Measurements from ENCODE around the gene FAM174C. TPM values are rescaled to one million over a fixed set of nuclear protein-coding genes. Genes with fewer than 3 reads are reported as not detected.
A peak's percentile ranks its signal among the peaks of the same experiment; 100 is the strongest.

FAM174C gene
- total RNA-seq, 2 experiments from 2014 or later, result 44.5 to 48.3 TPM

- peak; percentile 47 for ATAC-seq (ENCODE audit: low read depth)
- no peaks in the 10 kb centered on the region for H3K4me1 Mint-ChIP-seq
- no peak overlapping the region for H3K4me3 Mint-ChIP-seq
- no peaks in the 10 kb centered on the region for H3K36me3 Mint-ChIP-seq
- peaks cover 31% of the 10 kb centered on the region for H3K27me3 Mint-ChIP-seq
- POLR2A ChIA-PET, result no interaction called here
- DNase-seq, result no peak
- no peak overlapping the region for H3K27ac Mint-ChIP-seq
- no peaks in the 10 kb centered on the region for H3K9me3 Mint-ChIP-seq
Observed at GRCh38 chr19:1324806-1325567, 49.7 kb downstream of the FAM174C start.

DNA sequence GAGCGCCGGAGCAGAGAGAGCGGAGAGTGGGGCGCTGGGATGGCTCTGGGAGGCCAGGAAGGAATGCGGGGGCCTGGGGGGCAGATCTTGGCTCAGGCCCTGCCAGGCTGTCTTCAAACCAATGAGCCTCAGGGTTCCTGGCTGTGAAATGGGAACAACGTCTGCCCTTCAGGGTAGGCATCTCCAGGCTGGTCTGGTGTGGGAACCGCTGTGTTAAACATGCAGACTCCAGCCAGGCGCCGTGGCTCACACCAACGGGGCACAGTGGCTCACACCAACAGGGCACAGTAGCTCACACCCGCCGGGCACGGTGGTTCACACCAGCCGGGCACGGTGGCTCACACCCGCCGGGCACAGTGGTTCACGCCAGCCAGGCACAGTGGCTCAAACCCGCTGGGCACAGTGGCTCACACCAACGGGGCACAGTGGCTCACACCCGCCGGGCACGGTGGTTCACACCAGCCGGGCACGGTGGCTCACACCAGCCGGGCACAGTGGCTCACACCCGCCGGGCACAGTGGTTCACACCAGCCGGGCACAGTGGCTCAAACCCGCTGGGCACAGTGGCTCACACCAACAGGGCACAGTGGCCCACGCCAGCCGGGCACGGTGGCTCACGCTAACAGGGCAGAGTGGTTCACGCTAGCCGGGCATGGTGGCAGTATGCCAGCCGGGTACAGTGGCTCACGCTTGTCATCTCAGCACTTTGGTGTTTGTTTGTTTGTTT lies 50.4 kb downstream of the FAM174C start:
- DNase-seq, result no peak
- Mint-ChIP-seq H3K36me3 (no peaks in the 10 kb centered on the region), H3K9me3 (no peaks in the 10 kb centered on the region), H3K4me3 (no peak overlapping the region), H3K27ac (no peak overlapping the region), H3K27me3 (peaks cover 29% of the 10 kb centered on the region), H3K4me1 (no peaks in the 10 kb centered on the region)
- no peak for ATAC-seq (ENCODE audit: low read depth)
- POLR2A ChIA-PET, result no interaction called here

GRCh38 chr19:1327125-1327524 lies 51.8 kb downstream of the FAM174C start:
- Mint-ChIP-seq H3K27ac (no peak overlapping the region), H3K9me3 (no peaks in the 10 kb centered on the region), H3K36me3 (no peaks in the 10 kb centered on the region), H3K27me3 (peaks cover 29% of the 10 kb centered on the region), H3K4me1 (no peaks in the 10 kb centered on the region), H3K4me3 (no peak overlapping the region)
- no peak for ATAC-seq (ENCODE audit: low read depth)
- POLR2A ChIA-PET, result interaction anchor here (0.7 kb wide), 1 partner anchor 58 kb away, joined by 4 read pairs; the partner anchor contains the start of gene CIRBP
- DNase-seq, result no peak

Other genes starting within 250 kb of the FAM174C start
- 100 to 1,000 TPM; 340 to 353 TPM for gene CNN2, start 248.9 kb upstream of the FAM174C start, total RNA-seq
- 100 to 1,000 TPM; 145 to 146 TPM for gene ABCA7, start 235.4 kb upstream of the FAM174C start, total RNA-seq
- gene ARHGAP45, start 208.4 kb upstream of the FAM174C start, total RNA-seq, result 100 to 1,000 TPM; 576 to 581 TPM
- gene POLR2E, start 180.2 kb upstream of the FAM174C start, total RNA-seq, result 100 to 1,000 TPM; 142 to 163 TPM
- gene GPX4, start 171.5 kb upstream of the FAM174C start, total RNA-seq, result 100 to 1,000 TPM; 194 to 206 TPM
- gene SBNO2, start 101.3 kb upstream of the FAM174C start, total RNA-seq, result 10 to 100 TPM; 77.7 to 90.6 TPM
- 10 to 100 TPM; 87.1 to 87.2 TPM for gene STK11, start 69.8 kb upstream of the FAM174C start, total RNA-seq
- under 1 TPM; 0.14 to 0.17 TPM for gene CBARP, start 37.5 kb upstream of the FAM174C start, total RNA-seq
- 100 to 1,000 TPM; 157 to 161 TPM for gene ATP5F1D, start 33.8 kb upstream of the FAM174C start, total RNA-seq
- 10 to 100 TPM; 75.2 to 80.7 TPM for gene MIDN, start 26.9 kb upstream of the FAM174C start, total RNA-seq
- 100 to 1,000 TPM; 327 to 342 TPM for gene CIRBP, start 6.2 kb upstream of the FAM174C start, total RNA-seq
- gene EFNA2, start 10.3 kb downstream of the FAM174C start, total RNA-seq, result not detected
- 100 to 1,000 TPM; 103 to 106 TPM for gene NDUFS7, start 108.4 kb downstream of the FAM174C start, total RNA-seq
- 10 to 100 TPM; 17.9 to 18.9 TPM for gene GAMT, start 126.0 kb downstream of the FAM174C start, total RNA-seq
- 100 to 1,000 TPM; 214 to 217 TPM for gene DAZAP1, start 132.1 kb downstream of the FAM174C start, total RNA-seq
- gene RPS15, start 162.9 kb downstream of the FAM174C start, total RNA-seq, result 1,000 to 10,000 TPM; 1,438 to 1,457 TPM
- under 1 TPM; 0.06 to 0.11 TPM for gene APC2, start 174.6 kb downstream of the FAM174C start, total RNA-seq
- 10 to 100 TPM; 48.0 to 51.2 TPM for gene C19orf25, start 203.7 kb downstream of the FAM174C start, total RNA-seq
- gene PCSK4, start 214.8 kb downstream of the FAM174C start, total RNA-seq, result 1 to 10 TPM; 6.7 to 9.7 TPM
- gene REEP6, start 215.7 kb downstream of the FAM174C start, total RNA-seq, result 1 to 10 TPM; 2.2 to 2.8 TPM
- 1 to 10 TPM; 1.8 to 2.1 TPM for gene ADAMTSL5, start 237.5 kb downstream of the FAM174C start, total RNA-seq
- not detected for gene PLK5, start 248.5 kb downstream of the FAM174C start, total RNA-seq